HL-60/S4 treated with phorbol 12-myristate 13-acetate at 8.2 ng/mL for 4 days and 3 days (cell line): Measurements from ENCODE around the gene FBXO15.

ENCODE experiments used
- in situ Hi-C: fragments of 300-500 bp; cut with MboI; formaldehyde crosslinking; loops from 2 replicates; pipeline ENCODE4 v1.15.0; 2022; ENCODE audit warnings: low sequenced_read_pairs

FBXO15 gene

DNA sequence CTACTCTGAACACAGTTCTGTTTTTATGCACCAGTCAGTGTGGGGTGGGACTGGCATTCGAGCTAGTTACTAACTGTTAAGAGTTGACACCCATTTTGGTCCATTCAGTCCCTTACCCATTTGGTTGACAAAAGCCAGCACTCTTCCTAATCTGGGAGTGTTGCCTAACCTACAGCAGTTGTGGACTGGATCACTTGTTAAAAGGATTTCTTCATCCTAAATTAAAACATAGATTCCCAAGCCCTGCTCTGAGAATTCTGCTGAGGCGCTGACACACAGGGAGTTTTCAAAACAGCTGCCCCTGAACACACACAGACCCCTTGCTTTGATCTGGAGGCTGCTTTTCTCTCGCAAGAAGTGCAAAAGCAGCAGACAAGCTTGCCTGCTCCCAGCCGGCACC lies 7.1 kb upstream of the FBXO15 start:
- in situ Hi-C loops, result no loop called here

DNA sequence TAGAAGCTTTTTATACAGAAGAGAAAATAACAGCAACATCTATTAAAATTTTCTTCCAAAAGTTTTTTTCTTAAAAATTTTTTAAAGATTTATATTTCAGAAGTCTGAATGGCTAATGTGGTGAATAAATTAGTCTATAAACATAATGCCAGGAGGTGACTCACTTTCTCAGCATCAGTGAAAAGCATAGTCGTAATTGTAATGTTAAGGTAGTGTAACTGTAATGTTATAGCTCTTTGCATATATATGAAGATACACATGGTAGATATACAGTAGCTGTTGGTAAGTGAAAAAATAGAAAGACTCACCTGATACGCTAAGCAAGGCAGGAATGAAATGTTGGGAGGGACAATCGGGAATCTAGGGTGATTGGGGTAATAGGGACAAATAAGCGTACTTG lies 6.2 kb upstream of the FBXO15 start:
- in situ Hi-C loops, result no loop called here

DNA sequence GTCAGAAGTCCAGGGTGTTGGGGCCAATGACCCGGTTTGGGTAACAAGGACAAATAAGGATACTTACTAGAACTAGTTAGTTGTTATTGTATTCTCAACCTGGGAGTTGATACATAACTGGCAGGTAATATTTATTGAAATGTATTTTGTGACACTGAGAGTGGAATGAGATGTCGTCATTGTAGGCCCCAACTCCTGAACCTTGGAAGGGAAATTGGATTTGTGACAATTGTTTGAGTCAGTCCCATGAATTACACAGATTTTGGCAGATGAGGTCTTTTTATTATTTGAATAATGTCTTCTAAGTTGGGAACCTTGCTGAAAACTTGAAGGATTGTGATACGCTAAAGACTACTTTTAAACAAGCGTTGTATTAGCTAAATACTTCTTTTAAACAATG lies 5.7 kb upstream of the FBXO15 start:
- in situ Hi-C loops, result no loop called here

DNA sequence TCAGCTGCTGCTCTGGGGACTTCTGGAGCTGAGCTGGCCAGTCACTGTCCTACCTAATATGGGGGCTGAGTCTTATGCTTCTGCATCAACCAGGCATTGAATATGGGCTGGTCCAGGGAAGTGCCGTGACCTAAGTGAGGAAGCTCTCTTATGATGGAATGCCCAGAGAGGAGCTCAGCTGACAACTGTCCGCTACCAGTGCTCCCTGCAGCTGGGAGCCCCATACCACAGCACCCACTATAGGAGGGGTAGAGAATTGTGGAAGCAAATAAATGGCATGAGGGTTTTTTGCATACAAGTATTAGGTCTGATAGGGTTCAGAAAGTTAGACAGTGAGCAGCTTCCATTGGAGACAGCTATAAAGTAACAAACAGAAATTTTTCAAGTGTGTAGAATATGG lies 5.2 kb upstream of the FBXO15 start:
- in situ Hi-C loops, result no loop called here

DNA sequence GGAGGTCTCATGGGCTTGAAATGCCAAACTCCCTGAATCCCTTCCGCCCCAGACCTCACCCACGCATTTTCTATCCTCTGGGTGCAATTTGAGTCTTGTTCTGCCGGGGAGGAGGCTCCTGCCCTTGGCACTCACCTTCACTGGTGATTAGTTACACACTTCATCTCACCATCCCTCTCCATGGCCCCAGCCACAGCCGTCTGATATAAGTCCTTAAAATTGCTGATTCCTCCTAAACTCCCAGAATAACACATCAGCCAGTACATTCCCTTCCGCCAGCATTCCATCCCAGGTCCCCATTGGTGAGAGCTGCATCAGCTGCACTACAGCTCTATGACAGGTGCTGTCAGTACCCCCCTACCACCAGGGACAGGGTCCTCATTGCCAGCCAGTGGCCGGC lies 4.6 kb upstream of the FBXO15 start:
- in situ Hi-C loops, result no loop called here

DNA sequence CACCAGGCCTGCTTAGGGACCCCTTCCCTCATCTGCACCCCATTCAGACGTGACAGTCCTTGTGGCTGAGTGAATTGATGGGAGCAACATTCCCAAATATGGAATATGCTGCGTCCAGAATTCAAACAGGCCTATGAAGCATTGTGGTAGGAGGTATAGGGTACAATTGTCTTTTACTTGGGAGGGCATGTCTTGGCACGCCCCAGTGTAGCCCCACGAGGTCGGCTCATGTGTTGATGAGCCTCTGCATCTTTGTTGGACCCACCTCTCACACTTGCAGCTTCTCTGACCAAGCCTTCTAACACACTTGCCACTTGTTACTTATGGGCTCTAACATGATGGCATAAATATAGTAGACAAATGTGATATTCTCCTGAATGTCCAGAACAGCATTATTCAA lies 2.2 kb upstream of the FBXO15 start:
- in situ Hi-C loops, result no loop called here

DNA sequence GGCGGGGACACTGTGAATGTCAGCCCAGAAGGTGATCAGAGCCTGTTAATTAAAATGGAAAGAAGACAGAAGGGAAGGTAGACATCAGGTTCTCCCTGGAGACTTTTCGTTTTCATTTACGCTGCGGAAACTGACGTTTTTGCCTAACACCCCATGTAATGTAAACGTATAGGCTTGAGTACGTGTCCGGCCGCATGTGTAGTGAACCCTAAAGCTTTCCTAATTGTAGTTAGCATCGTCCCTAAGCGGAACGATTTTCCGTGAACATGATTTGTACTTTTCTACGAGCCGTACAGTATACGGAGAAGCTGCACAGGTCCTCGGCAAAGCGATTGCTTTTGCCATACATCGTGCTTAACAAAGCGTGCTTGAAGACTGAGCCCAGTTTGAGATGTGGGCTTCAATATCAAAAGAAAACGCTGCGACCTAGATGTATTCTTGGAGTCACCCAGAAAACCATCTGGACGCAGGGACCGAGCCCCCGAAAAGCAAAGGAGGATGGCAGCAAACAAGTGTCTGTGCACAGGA lies 973 bp upstream of the FBXO15 start:
- in situ Hi-C loops, result no loop called here

DNA sequence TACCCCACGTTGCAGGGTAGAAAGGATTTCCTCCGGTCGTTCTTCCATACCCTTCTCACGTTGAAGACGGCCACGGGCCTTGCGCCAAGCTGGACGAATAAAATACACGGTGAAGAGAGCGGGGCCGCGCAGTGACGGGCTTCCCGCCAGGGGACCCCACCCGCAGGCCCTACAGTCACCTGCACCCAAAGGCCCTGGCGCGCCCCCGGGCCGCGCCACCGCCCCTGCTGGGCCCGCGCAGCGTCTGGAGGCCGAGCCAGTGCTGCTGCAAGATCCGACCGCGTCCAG lies 199 bp downstream of the FBXO15 start:
- in situ Hi-C loops, result no loop called here

DNA sequence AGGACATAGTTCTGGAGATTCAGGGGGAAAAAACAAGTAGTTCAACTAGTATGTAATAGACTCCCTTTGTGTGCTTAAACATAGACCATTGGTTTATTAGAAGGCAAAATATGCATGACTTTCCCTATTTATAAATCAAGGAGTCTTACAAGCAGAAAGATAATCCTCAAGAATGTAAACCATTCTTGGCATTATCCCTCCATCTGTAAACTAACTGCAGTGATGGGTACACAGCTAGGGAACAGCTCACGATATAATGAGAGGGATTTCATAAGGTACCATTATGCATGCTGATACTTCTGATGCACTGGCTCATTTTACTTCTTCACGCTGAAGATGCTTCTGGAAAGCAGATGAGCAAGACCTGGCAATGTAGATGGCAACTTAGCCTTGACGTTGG lies 878 bp downstream of the FBXO15 start:
- in situ Hi-C loops, result no loop called here

DNA sequence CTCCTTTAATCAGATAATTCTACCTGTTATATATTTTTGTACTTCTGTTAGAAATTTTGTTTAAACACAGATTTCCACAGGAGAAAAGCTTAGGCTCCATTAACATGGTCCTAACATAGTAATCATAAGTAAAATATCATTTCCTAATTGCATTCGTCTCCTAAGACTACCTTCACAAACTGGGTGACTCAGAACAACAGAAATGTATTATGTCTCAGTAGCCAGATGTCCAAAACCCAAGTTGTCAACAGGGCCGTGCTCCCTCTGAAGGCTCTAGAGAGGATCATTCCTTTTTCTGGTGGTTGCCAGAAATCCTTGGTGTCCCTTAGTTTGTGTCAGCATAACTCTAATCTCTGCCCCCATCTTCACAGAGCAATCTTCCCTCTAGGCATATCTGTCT lies 5.4 kb downstream of the FBXO15 start:
- in situ Hi-C loops, result no loop called here

DNA sequence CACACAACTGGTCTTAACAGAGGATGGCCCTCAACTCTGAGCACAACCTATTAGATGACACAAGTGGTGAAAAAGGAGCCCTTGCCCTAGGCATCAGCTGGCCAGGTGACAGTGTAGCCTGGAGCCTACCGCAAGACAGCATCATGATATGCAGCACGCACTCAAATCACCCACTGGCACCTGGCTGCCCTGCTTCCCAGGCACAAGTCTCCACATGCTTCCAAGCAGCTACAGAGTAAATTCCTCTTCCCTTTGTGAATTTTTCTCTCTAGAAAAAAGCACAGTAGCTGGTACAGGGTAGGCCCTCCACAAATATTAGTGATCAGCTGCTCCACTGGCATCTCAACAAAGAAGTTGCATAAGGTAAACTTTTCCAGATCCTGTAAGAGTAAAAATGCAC lies 6.0 kb downstream of the FBXO15 start:
- in situ Hi-C loops, result no loop called here

DNA sequence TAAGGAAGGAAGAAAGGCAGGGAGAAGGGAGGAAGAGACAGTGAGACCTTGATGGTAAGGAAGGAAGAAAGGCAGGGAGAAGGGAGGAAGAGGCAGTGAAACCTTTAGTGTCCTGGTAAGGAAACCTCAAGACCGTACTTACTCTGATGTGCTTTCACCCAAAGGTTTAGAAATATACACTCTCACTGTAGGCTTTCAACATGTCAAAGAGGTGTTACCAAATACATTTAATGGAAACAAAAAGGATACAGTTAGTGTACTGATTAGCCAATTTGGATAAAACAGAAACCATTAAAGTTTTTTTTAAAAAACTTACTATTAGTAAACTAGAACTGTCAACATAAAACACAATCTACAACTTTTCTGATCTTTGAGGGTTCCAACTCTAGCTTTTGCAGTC lies 7.1 kb downstream of the FBXO15 start:
- in situ Hi-C loops, result no loop called here

DNA sequence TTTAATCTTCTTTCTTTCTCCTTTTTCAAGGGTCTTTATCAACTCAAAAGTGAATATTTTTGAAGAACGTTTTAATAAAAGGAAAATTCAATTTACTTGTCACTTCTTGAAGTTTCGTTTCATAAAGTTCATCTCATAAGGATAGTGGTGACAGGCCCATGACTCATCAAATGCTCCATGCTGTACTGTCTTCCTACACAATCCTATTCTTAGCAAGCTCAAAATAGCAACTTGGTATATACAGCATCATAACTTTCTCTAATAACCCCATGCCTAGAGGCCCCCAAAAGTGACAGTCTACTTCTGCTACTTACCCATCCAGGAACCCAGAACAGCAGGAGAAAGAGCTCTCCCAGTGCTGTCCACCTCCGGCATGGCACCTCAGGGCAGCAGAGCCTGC lies 7.7 kb downstream of the FBXO15 start:
- in situ Hi-C loops, result no loop called here

DNA sequence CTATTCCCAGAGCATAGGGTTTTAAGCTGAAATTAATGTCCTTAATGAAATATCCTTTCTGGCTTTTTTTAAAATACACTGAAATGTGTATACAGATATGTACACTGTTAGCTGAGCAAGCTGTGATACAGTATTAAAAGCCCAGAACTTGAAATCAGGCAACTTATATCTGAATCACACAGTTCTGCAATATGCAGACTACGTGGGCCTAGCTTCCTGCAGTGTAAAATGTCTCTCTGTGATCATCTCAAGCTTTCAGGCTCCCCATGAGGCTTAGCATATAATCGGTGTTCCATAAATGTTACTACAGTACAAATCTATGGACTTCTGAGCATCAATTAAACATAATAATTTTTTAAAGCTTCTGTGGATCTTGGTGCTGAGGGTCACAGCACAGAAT lies 8.2 kb downstream of the FBXO15 start:
- in situ Hi-C loops, result no loop called here

DNA sequence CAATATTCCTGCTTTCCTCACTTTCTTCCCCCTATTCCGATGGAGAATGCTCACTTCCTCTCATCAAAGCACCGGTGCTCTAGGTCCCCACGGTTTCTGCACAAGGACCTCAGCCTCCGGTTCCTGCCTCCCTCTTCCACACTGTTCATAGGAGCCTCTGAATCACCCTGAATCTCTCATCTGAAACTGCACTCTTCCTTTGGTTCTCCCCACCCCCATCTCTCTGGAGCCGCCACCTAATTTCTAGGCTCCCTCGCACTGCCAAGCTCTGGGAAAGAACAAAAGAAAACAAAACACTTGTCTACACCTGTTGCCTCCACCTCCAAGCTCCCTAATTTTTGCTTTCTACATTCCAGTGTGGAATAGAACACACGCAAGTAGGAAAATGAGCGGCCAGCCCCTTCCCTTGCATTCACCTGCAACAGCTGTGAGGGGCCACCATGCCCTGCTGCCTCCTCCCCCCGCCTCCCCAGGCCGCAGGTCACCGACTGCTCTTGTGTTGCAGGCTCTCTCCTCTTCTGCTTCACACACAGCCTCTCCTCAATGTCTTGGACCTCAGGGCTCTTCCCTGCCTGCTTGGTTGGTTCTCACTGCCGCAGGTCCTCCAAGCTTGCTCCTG lies 9.6 kb downstream of the FBXO15 start:
- in situ Hi-C loops, result no loop called here

DNA sequence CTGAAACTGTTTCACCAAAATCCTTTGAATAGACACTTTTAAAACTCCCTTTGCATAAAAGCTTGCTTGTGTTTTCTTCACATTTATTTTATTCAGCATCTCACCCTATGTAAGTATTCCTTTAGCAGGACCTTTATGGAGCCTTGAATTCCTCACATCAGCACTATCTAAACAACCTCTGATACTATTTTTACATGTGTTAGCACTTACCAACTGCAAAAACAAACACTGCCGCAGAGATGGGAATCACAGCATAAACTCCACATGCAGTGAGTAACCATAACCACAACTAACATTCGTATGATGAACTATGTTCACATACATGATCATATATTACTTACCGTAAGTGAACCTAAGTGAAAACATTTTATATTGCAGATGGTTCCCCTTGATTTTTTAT lies 15.4 kb downstream of the FBXO15 start:
- in situ Hi-C loops, result no loop called here

DNA sequence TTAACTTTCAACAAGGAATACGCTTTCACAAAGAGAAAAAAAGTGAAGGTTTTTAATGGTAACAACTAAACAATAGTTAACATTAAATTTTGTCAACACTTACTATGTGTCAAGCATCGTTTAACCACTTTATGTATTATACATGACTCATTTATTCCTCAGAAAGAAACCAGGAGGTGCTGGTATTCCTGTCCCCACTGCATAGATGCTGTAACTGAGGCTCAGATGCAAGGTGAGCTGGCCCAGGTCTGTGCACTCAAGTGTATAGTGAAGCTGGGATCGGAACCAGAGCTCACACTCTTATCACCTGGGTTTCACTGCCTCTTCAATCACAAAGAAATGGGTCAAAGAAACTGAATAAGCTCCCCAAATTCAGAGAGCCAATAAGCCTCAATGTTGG lies 16.5 kb downstream of the FBXO15 start:
- in situ Hi-C loops, result no loop called here

DNA sequence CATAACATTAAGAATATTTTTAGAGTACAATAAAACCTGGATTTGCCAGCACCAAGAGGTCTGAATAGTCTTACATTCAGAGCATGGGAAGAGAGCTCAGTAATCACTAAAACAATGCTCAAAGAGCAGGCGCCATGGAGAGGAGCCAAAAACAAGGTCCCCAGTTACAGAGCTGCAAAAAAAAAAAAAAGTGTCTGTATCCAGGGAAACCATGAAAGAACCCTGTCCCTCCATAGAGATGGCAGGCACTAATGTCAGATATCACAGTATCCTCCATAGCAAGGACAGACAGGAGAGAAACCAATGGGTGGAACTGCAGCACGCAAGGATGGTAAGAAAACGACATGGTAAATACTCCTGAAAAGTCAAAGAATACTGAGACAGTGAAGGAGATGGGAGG lies 19.5 kb downstream of the FBXO15 start:
- in situ Hi-C loops, result no loop called here

DNA sequence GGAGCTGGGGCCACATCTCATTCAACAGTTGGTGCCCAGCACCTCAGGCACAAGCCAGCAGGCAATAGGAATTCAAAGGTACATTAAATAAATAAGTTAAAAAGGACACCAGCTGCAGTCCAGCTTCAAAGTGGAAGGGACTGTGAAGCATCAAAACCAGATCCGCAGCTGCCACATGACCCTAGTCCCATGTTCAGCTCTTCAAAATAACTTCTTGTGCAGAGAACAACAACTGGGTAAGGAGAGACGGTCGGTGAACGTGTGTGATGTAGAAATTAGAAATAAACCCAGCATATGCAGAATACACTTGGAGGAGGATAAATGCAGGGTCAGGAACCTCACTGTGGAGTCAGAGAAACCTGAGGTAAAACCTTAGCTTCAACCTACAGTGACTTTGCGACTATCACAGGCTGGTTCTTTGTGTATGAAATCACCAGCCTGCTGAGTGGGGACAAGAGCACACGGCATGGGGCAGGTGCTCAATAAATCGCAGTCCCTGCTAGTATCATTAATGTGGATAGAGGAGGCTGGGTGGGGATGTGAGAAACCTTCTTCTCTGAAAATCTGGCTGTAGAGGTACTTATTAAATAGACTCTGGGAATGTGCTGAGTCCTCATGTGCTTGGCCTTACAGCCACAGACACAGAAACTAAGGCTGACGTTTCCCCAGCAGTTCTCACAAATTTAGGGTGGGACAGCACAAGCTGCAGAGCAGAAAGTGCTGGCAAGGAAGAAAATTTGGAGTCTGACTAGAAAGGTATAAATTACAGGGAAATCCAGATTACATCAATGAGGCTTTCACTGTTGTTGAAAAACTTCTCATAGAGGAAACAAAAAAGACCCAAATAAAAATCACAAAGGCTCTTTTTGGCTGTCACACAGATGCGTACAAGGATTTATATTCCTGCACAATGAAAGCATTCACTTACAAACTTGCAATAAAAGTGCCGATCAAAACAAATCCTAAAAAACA lies 20.7 kb downstream of the FBXO15 start:
- in situ Hi-C loops, result no loop called here

DNA sequence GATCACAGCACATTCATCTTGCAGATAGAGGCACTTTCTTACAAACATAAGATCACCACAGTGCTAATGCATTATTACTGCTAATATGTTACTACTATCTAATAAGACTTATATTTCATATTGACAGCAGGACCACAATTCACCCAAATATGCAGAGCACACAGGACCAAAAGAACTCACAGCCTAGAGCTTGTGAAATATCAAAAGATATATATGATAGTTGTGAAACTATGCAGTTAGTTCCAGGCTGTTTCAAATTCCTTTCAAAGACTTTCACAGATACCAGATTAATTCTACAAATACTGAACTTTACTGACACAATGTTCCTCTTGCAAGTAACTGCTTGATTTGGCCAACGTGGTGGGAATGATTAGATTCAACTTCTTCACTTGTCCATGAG lies 23.0 kb downstream of the FBXO15 start:
- in situ Hi-C loops, result no loop called here

DNA sequence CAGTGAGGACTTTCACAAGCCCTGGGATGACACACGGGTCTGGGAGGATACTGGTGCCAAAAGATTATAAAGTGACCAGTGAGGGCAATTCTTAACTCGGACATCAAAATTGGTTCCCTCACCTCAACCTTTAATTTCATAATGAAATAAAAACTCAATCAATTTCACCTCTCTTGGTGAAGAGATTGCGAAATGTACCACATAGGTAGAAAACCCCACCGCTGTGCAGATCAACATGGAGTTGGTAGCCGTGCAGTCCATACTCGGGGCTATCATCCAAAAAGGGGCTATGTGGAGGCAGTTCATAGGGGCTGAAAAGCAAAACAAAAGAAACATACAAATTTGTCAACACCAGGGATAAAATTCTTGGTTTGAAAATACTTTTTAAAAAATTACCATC lies 24.4 kb downstream of the FBXO15 start:
- in situ Hi-C loops, result no loop called here
